ENCODE measurements around the gene ADISSP. TPM values are rescaled to one million over a fixed set of nuclear protein-coding genes. Genes with fewer than 3 reads are reported as not detected.

The ADISSP gene
- total and polyA plus RNA-seq, 4 donors, result 8.5 to 21.1 (median 13.9) TPM

GRCh38 chr20:3733119-3733995 is 34.2 kb downstream of the ADISSP start:
- no peaks in the 10 kb centered on the region for H3K4me1 ChIP-seq (ENCODE audit: control insufficient read depth in 1 of 2, insufficient read depth in 2 of 2, low read length in 2 of 2)

GRCh38 chr20:3732327-3733118 is 35.0 kb downstream of the ADISSP start, which contains the start of gene HSPA12B:
Gene HSPA12B (plus strand): TSS chr20:3732685. CDS start chr20:3738675, 5,990 bp downstream.
- H3K9me3 ChIP-seq (ENCODE audit: control insufficient read depth, low read length), result no peaks in the 10 kb centered on the region
- H3K27ac ChIP-seq (ENCODE audit: low read depth in 1 of 2, low read length in 2 of 2), result no peak within 1 kb of the TSS
- no peaks in the 10 kb centered on the region for H3K36me3 ChIP-seq (ENCODE audit: control insufficient read depth in 1 of 2, insufficient read depth in 2 of 2, low read length in 1 of 2)
- WGBS, 2 donors, result 10 to 12% methylated on average over 37 to 67 of the region's 67 CpGs
- peak in 1 of 2 donors; percentile 40 for DNase-seq
- ATAC-seq (ENCODE audit: low FRiP score), result no peak
- intact Hi-C loops (cut with DNase I), result no loop called here
- no peaks in the 10 kb centered on the region for H3K27me3 ChIP-seq (ENCODE audit: control insufficient read depth in 1 of 2, insufficient read depth in 2 of 2, low read length in 1 of 2)
- no peak within 1 kb of the TSS for H3K4me3 ChIP-seq (ENCODE audit: low read length in 2 of 2)
- no peaks in the 10 kb centered on the region for H3K4me1 ChIP-seq (ENCODE audit: control insufficient read depth in 1 of 2, insufficient read depth in 2 of 2, low read length in 2 of 2)

More at GRCh38 chr20:3733119-3733995, 34.2 kb downstream of the ADISSP start:
- no peak overlapping the region for H3K27ac ChIP-seq (ENCODE audit: low read depth in 1 of 2, low read length in 2 of 2)
- WGBS, 2 donors, result 93 to 94% methylated on average over 20 of the region's 20 CpGs
- DNase-seq (peak in 1 of 2 donors; percentile 46), ATAC-seq (ENCODE audit: low FRiP score) (peak; percentile 12)
- intact Hi-C loops (cut with DNase I), result no loop called here
- H3K27me3 ChIP-seq (ENCODE audit: control insufficient read depth in 1 of 2, insufficient read depth in 2 of 2, low read length in 1 of 2), result no peaks in the 10 kb centered on the region
- no peaks in the 10 kb centered on the region for H3K36me3 ChIP-seq (ENCODE audit: control insufficient read depth in 1 of 2, insufficient read depth in 2 of 2, low read length in 1 of 2)
- no peak overlapping the region for H3K4me3 ChIP-seq (ENCODE audit: low read length in 2 of 2)
- no peaks in the 10 kb centered on the region for H3K9me3 ChIP-seq (ENCODE audit: control insufficient read depth, low read length)

- no peak for ATAC-seq (ENCODE audit: low FRiP score)
- intact Hi-C loops (cut with DNase I), result no loop called here
- 84 to 91% methylated on average over 13 to 16 of the region's 16 CpGs for WGBS, 2 donors
- Histone ChIP-seq H3K9me3 (ENCODE audit: control insufficient read depth, low read length) (no peaks in the 10 kb centered on the region), H3K4me1 (ENCODE audit: control insufficient read depth in 1 of 2, insufficient read depth in 2 of 2, low read length in 2 of 2) (no peaks in the 10 kb centered on the region), H3K36me3 (ENCODE audit: control insufficient read depth in 1 of 2, insufficient read depth in 2 of 2, low read length in 1 of 2) (no peaks in the 10 kb centered on the region), H3K4me3 (ENCODE audit: low read length in 2 of 2) (no peak overlapping the region), H3K27me3 (ENCODE audit: control insufficient read depth in 1 of 2, insufficient read depth in 2 of 2, low read length in 1 of 2) (no peaks in the 10 kb centered on the region), H3K27ac (ENCODE audit: low read depth in 1 of 2, low read length in 2 of 2) (no peak overlapping the region)
- peak in 1 of 2 donors; percentile 38 for DNase-seq
Observed at GRCh38 chr20:3731944-3732326, 35.6 kb downstream of the ADISSP start.

- Histone ChIP-seq H3K27me3 (ENCODE audit: control insufficient read depth in 1 of 2, insufficient read depth in 2 of 2, low read length in 1 of 2) (no peaks in the 10 kb centered on the region), H3K4me3 (ENCODE audit: low read length in 2 of 2) (no peak overlapping the region), H3K36me3 (ENCODE audit: control insufficient read depth in 1 of 2, insufficient read depth in 2 of 2, low read length in 1 of 2) (no peaks in the 10 kb centered on the region), H3K27ac (ENCODE audit: low read depth in 1 of 2, low read length in 2 of 2) (no peak overlapping the region), H3K4me1 (ENCODE audit: control insufficient read depth in 1 of 2, insufficient read depth in 2 of 2, low read length in 2 of 2) (no peaks in the 10 kb centered on the region), H3K9me3 (ENCODE audit: control insufficient read depth, low read length) (no peaks in the 10 kb centered on the region)
- intact Hi-C loops (cut with DNase I), result no loop called here
- 90% methylated on average over 12 of the region's 12 CpGs for WGBS, 2 donors
- DNase-seq, result peak in 1 of 2 donors; percentile 23
- no peak for ATAC-seq (ENCODE audit: low FRiP score)
Observed at GRCh38 chr20:3730803-3731672, 36.5 kb downstream of the ADISSP start.

- DNase-seq, result no peak
- WGBS, 2 donors, result 88 to 95% methylated on average over 8 of the region's 8 CpGs
- no peaks in the 10 kb centered on the region for H3K36me3 ChIP-seq (ENCODE audit: control insufficient read depth in 1 of 2, insufficient read depth in 2 of 2, low read length in 1 of 2)
- H3K9me3 ChIP-seq (ENCODE audit: control insufficient read depth, low read length), result no peaks in the 10 kb centered on the region
- no peaks in the 10 kb centered on the region for H3K4me1 ChIP-seq (ENCODE audit: control insufficient read depth in 1 of 2, insufficient read depth in 2 of 2, low read length in 2 of 2)
- no peaks in the 10 kb centered on the region for H3K27me3 ChIP-seq (ENCODE audit: control insufficient read depth in 1 of 2, insufficient read depth in 2 of 2, low read length in 1 of 2)
- H3K27ac ChIP-seq (ENCODE audit: low read depth in 1 of 2, low read length in 2 of 2), result no peak overlapping the region
- intact Hi-C loops (cut with DNase I), result no loop called here
- H3K4me3 ChIP-seq (ENCODE audit: low read length in 2 of 2), result no peak overlapping the region
- ATAC-seq (ENCODE audit: low FRiP score), result no peak
Observed at GRCh38 chr20:3729811-3730540, 37.6 kb downstream of the ADISSP start.

- intact Hi-C loops (cut with DNase I), result no loop called here
- no peak for ATAC-seq (ENCODE audit: low FRiP score)
- no peaks in the 10 kb centered on the region for H3K27me3 ChIP-seq (ENCODE audit: control insufficient read depth in 1 of 2, insufficient read depth in 2 of 2, low read length in 1 of 2)
- H3K27ac ChIP-seq (ENCODE audit: low read depth in 1 of 2, low read length in 2 of 2), result no peak overlapping the region
- H3K4me3 ChIP-seq (ENCODE audit: low read length in 2 of 2), result no peak overlapping the region
- 90 to 93% methylated on average over 6 of the region's 6 CpGs for WGBS, 2 donors
- no peaks in the 10 kb centered on the region for H3K36me3 ChIP-seq (ENCODE audit: control insufficient read depth in 1 of 2, insufficient read depth in 2 of 2, low read length in 1 of 2)
- H3K9me3 ChIP-seq (ENCODE audit: control insufficient read depth, low read length), result no peaks in the 10 kb centered on the region
- no peaks in the 10 kb centered on the region for H3K4me1 ChIP-seq (ENCODE audit: control insufficient read depth in 1 of 2, insufficient read depth in 2 of 2, low read length in 2 of 2)
- DNase-seq, result no peak
Observed at GRCh38 chr20:3729378-3729777, 38.2 kb downstream of the ADISSP start.

GRCh38 chr20:3728876-3729275 is 38.7 kb downstream of the ADISSP start:
- intact Hi-C loops (cut with DNase I), result no loop called here
- DNase-seq (no peak), ATAC-seq (ENCODE audit: low FRiP score) (no peak)
- Histone ChIP-seq H3K36me3 (ENCODE audit: control insufficient read depth in 1 of 2, insufficient read depth in 2 of 2, low read length in 1 of 2) (no peaks in the 10 kb centered on the region), H3K9me3 (ENCODE audit: control insufficient read depth, low read length) (no peaks in the 10 kb centered on the region), H3K27ac (ENCODE audit: low read depth in 1 of 2, low read length in 2 of 2) (no peak overlapping the region), H3K4me1 (ENCODE audit: control insufficient read depth in 1 of 2, insufficient read depth in 2 of 2, low read length in 2 of 2) (no peaks in the 10 kb centered on the region), H3K4me3 (ENCODE audit: low read length in 2 of 2) (no peak overlapping the region), H3K27me3 (ENCODE audit: control insufficient read depth in 1 of 2, insufficient read depth in 2 of 2, low read length in 1 of 2) (no peaks in the 10 kb centered on the region)
- WGBS, 2 donors, result 91% methylated on average over 3 of the region's 3 CpGs

GRCh38 chr20:3728354-3728753 is 39.2 kb downstream of the ADISSP start:
- 77 to 82% methylated on average over 5 of the region's 5 CpGs for WGBS, 2 donors
- DNase-seq (no peak), ATAC-seq (ENCODE audit: low FRiP score) (no peak)
- H3K9me3 ChIP-seq (ENCODE audit: control insufficient read depth, low read length), result no peaks in the 10 kb centered on the region
- H3K27ac ChIP-seq (ENCODE audit: low read depth in 1 of 2, low read length in 2 of 2), result no peak overlapping the region
- H3K27me3 ChIP-seq (ENCODE audit: control insufficient read depth in 1 of 2, insufficient read depth in 2 of 2, low read length in 1 of 2), result no peaks in the 10 kb centered on the region
- H3K4me3 ChIP-seq (ENCODE audit: low read length in 2 of 2), result no peak overlapping the region
- intact Hi-C loops (cut with DNase I), result no loop called here
- no peaks in the 10 kb centered on the region for H3K36me3 ChIP-seq (ENCODE audit: control insufficient read depth in 1 of 2, insufficient read depth in 2 of 2, low read length in 1 of 2)
- H3K4me1 ChIP-seq (ENCODE audit: control insufficient read depth in 1 of 2, insufficient read depth in 2 of 2, low read length in 2 of 2), result no peaks in the 10 kb centered on the region

All from aorta (tissue), 5 donors.